ENCODE data around the gene HRH2. TPM values are rescaled to one million over a fixed set of nuclear protein-coding genes. Genes with fewer than 3 reads are reported as not detected.
A peak's percentile ranks its signal among the peaks of the same experiment; 100 is the strongest.

Gene HRH2
- total and polyA plus RNA-seq, 4 donors = 1.8 to 36.1 (median 9.9) TPM

DNA sequence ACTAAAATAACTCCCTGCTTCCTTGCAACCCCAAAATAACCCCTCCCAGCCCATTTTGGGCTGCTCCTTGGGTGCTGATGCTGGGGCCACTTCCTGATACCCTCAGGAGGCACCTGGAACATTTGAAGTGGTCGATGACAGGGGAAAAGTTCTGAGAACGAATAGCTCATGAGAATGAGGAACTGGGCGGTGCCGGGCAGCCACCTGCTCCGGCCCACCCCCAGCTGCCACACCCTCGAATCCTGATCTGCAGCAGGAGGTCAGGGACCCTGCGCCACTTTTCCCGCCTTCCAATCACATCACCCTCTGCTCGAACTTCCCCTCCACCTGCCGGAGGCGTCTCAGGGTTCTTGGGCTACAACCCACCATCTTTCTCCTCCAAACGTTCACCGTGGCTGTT, 19.7 kb downstream of the HRH2 start:
- Histone ChIP-seq H3K9me3 (ENCODE audit: control insufficient read depth in 4 of 4, insufficient read depth in 3 of 4, low read length in 3 of 4) (peaks cover 0 to 5% (median 0%) of the 10 kb centered on the region in 4 donors), H3K27me3 (ENCODE audit: control insufficient read depth in 3 of 3, insufficient read depth in 3 of 3, low read length in 2 of 3) (peaks cover 4 to 29% (median 24%) of the 10 kb centered on the region in 3 donors), H3K36me3 (ENCODE audit: control insufficient read depth in 4 of 4, insufficient read depth in 4 of 4, low read length in 4 of 4) (no peaks in the 10 kb centered on the region), H3K4me3 (no peak overlapping the region), H3K4me1 (ENCODE audit: control insufficient read depth in 5 of 5, insufficient read depth in 5 of 5, low read length in 5 of 5) (peaks cover 0 to 22% (median 5%) of the 10 kb centered on the region in 5 donors), H3K9ac (ENCODE audit: insufficient read depth in 1 of 2, low read length in 2 of 2) (no peak overlapping the region), H3K27ac (ENCODE audit: low read depth in 1 of 2, low read length in 1 of 2) (peak overlapping the region in 1 of 2 donors; percentile 55)
- TF ChIP-seq, protein P1, sequence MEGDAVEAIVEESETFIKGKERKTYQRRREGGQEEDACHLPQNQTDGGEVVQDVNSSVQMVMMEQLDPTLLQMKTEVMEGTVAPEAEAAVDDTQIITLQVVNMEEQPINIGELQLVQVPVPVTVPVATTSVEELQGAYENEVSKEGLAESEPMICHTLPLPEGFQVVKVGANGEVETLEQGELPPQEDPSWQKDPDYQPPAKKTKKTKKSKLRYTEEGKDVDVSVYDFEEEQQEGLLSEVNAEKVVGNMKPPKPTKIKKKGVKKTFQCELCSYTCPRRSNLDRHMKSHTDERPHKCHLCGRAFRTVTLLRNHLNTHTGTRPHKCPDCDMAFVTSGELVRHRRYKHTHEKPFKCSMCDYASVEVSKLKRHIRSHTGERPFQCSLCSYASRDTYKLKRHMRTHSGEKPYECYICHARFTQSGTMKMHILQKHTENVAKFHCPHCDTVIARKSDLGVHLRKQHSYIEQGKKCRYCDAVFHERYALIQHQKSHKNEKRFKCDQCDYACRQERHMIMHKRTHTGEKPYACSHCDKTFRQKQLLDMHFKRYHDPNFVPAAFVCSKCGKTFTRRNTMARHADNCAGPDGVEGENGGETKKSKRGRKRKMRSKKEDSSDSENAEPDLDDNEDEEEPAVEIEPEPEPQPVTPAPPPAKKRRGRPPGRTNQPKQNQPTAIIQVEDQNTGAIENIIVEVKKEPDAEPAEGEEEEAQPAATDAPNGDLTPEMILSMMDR (IDR thresholded peaks at IDR 0.05; ENCODE audit: control extremely low read depth, extremely low read depth) = no peak
- no peak for ATAC-seq (ENCODE audit: insufficient read depth, low FRiP score)
- DNase-seq = no peak
- 58 to 65% methylated on average over 13 of the region's 13 CpGs for WGBS, 2 donors

DNA sequence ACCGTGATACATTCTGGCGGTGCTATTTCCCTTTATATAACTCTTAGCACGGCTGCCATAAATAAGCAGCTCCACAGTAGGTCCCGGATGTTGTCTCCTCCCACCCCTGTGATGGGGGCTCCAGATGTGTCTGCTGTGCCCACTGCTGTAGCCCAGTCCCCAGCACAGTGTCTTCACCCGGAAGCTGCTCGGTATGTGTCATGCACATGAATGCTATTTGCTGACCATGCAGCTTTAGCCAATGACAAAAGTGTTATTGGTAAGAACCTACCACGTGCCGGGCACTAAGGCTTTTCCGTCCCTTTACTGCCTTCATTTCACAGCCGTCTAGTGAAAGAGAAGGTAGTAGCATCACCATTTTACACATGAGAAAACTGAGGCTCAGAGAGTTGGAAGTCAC, 20.2 kb downstream of the HRH2 start:
- H3K9me3 ChIP-seq (ENCODE audit: control insufficient read depth in 4 of 4, insufficient read depth in 3 of 4, low read length in 3 of 4) = peaks cover 0 to 6% (median 0%) of the 10 kb centered on the region in 4 donors
- no peak for ATAC-seq (ENCODE audit: insufficient read depth, low FRiP score)
- DNase-seq = no peak
- TF ChIP-seq, protein P1 (IDR thresholded peaks at IDR 0.05; ENCODE audit: control extremely low read depth, extremely low read depth) = no peak
- H3K27ac ChIP-seq (ENCODE audit: low read depth in 1 of 2, low read length in 1 of 2) = peak overlapping the region in 1 of 2 donors; percentile 92
- no peaks in the 10 kb centered on the region for H3K36me3 ChIP-seq (ENCODE audit: control insufficient read depth in 4 of 4, insufficient read depth in 4 of 4, low read length in 4 of 4)
- peaks cover under 1 to 29% (median 22%) of the 10 kb centered on the region in 3 donors for H3K27me3 ChIP-seq (ENCODE audit: control insufficient read depth in 3 of 3, insufficient read depth in 3 of 3, low read length in 2 of 3)
- WGBS, 2 donors = 85 to 90% methylated on average over 10 of the region's 10 CpGs
- H3K4me3 ChIP-seq = no peak overlapping the region
- H3K4me1 ChIP-seq (ENCODE audit: control insufficient read depth in 5 of 5, insufficient read depth in 5 of 5, low read length in 5 of 5) = peaks cover 0 to 25% (median 5%) of the 10 kb centered on the region in 5 donors
- H3K9ac ChIP-seq (ENCODE audit: insufficient read depth in 1 of 2, low read length in 2 of 2) = no peak overlapping the region

DNA sequence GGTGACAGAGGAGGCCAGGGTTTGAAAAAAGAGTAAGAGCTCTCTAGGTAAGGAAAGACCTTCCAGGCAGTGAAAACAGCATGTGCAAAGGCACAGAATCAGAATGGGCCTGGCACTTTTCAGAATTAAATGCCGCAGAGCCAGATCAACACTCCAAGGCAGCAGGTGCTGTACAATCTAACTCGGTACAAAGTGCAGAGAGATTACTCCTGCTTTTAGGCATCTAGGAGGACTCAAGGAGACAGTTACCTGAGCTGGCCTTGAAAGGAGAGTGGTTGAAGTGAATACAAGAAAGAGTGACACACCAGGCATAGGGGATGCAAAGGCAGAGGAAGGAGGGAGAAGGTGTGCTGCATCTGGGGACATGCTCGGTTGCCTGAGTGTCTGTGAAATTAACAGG, 21.5 kb downstream of the HRH2 start:
- peaks cover 0 to 25% (median 5%) of the 10 kb centered on the region in 5 donors for H3K4me1 ChIP-seq (ENCODE audit: control insufficient read depth in 5 of 5, insufficient read depth in 5 of 5, low read length in 5 of 5)
- no peak for ATAC-seq (ENCODE audit: insufficient read depth, low FRiP score)
- WGBS, 2 donors = 88 to 93% methylated on average over 3 of the region's 3 CpGs

More for the DNA sequence above, 21.5 kb downstream of the HRH2 start:
- H3K9ac ChIP-seq (ENCODE audit: insufficient read depth in 1 of 2, low read length in 2 of 2) = no peak overlapping the region
- peaks cover 0 to 9% (median 0%) of the 10 kb centered on the region in 4 donors for H3K9me3 ChIP-seq (ENCODE audit: control insufficient read depth in 4 of 4, insufficient read depth in 3 of 4, low read length in 3 of 4)
- H3K27me3 ChIP-seq (ENCODE audit: control insufficient read depth in 3 of 3, insufficient read depth in 3 of 3, low read length in 2 of 3) = peaks cover 0 to 29% (median 13%) of the 10 kb centered on the region in 3 donors
- DNase-seq = no peak
- H3K36me3 ChIP-seq (ENCODE audit: control insufficient read depth in 4 of 4, insufficient read depth in 4 of 4, low read length in 4 of 4) = no peaks in the 10 kb centered on the region
- TF ChIP-seq, protein P1 (IDR thresholded peaks at IDR 0.05; ENCODE audit: control extremely low read depth, extremely low read depth) = no peak
- peak overlapping the region in 1 of 2 donors; percentile 92 for H3K27ac ChIP-seq (ENCODE audit: low read depth in 1 of 2, low read length in 1 of 2)
- H3K4me3 ChIP-seq = no peak overlapping the region
